Esophagus squamous epithelium (tissue), 5 donors: ENCODE data around the gene PGLYRP3. TPM values are rescaled to one million over a fixed set of nuclear protein-coding genes. Genes with fewer than 3 reads are reported as not detected.

ENCODE experiments used
- DNase-seq: peaks from one replicate; lab custom pipeline; 2025; lab: John Stamatoyannopoulos, UW
- H3K27ac ChIP-seq, 4 donors: fragments of 200-600 bp; sonication (generic); one replicate each; pipeline ENCODE4 v1.5.1; 2016 to 2019; ENCODE audit warnings: mild to moderate bottlenecking in 1 of 4
- H3K27me3 ChIP-seq, 4 donors: fragments of 200-600 bp; sonication (generic); 1 replicate in 3 of 4; 2 replicates in 1 of 4; pipeline versions ENCODE4 v1.5.1 to v1.6.0; 2017 to 2021; ENCODE audit warnings: antibody characterized with exemption in 1 of 4
- H3K36me3 ChIP-seq, 3 donors: fragments of 200-600 bp; sonication (generic); one replicate each; pipeline ENCODE4 v1.5.1; 2016 to 2019
- H3K4me1 ChIP-seq, 3 donors: fragments of 200-600 bp; sonication (generic); one replicate each; pipeline ENCODE4 v1.5.1; 2017 to 2019
- H3K4me3 ChIP-seq, 4 donors: fragments of 200-600 bp; sonication (generic); 1 replicate in 3 of 4; 2 replicates in 1 of 4; pipeline ENCODE4 v1.5.1; 2016 to 2019; ENCODE audit warnings: mild to moderate bottlenecking in 2 of 4, moderate library complexity in 1 of 4
- H3K9me3 ChIP-seq, 3 donors: fragments of 200-600 bp; sonication (generic); one replicate each; pipeline ENCODE4 v1.5.1; 2016 to 2019
- POLR2A ChIP-seq, 4 donors: fragments of 450-650 bp; IDR thresholded peaks; one replicate each; pipeline ENCODE4 v1.6.1; 2017; ENCODE audit warnings: antibody characterized with exemption in 4 of 4, mild to moderate bottlenecking in 4 of 4, moderate library complexity in 3 of 4
- WGBS, 2 donors: methylation state at CpG; one replicate each; pipeline ENCODE4 v1.1.5; 2018; 5-methylcytosine and 5-hydroxymethylcytosine counted together
- intact Hi-C: fragments of 100-400 bp; cut with DNase I; formaldehyde crosslinking; loops from one replicate; pipeline ENCODE4 v1.15.0; 2022
- total RNA-seq, 4 donors: library from RNA; depleted of rRNA; stranded (reverse); fragments of >200 nt; gene quantifications; one replicate each; pipeline ENCODE4 v1.1.0, GENCODE V29; 2016
- TF ChIP-seq, protein P1 (sequence below), 6 experiments: fragments of 450-650 bp in 4 of 6; fragments of 200-600 bp in 2 of 6; sonication (generic) in 2 of 6; IDR thresholded peaks; one replicate each; pipeline ENCODE4 v1.5.1; 2016 to 2019; ENCODE audit warnings: antibody characterized with exemption in 6 of 6, mild to moderate bottlenecking in 4 of 6, moderate library complexity in 4 of 6
- donor health status: DM: yes; HTN: yes; CAD: no.

PGLYRP3 gene
- total RNA-seq, 4 donors from 2014 or later: 14.3 to 44.0 (median 23.8) TPM

DNA sequence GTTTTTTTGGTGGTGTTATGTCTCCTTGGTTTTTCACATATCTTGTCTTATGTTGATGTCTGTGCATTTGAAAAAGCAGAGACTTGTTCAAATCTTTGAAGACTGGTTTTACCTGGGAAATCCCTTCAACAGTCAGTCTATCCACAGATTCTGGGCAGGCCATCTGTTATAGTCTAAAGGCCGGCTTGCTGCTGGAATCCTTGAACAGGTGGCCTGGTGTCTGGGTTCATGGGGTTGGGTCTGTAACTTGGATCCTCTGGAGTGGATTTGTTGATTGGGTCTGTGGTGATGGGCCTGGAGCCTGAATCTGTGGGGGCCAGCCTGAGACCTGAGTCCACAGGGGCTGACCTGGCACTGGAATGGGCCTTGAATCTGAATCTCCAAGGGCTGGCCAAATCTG is 41.0 kb downstream of the PGLYRP3 start:
- intact Hi-C loops: no loop called here
- DNase-seq: no peak
- Histone ChIP-seq H3K4me1 (no peaks in the 10 kb centered on the region), H3K36me3 (no peaks in the 10 kb centered on the region), H3K27me3 (peaks cover 0 to 28% (median 0%) of the 10 kb centered on the region in 4 donors), H3K4me3 (no peak overlapping the region), H3K27ac (no peak overlapping the region), H3K9me3 (no peaks in the 10 kb centered on the region)
- TF ChIP-seq, protein P1, sequence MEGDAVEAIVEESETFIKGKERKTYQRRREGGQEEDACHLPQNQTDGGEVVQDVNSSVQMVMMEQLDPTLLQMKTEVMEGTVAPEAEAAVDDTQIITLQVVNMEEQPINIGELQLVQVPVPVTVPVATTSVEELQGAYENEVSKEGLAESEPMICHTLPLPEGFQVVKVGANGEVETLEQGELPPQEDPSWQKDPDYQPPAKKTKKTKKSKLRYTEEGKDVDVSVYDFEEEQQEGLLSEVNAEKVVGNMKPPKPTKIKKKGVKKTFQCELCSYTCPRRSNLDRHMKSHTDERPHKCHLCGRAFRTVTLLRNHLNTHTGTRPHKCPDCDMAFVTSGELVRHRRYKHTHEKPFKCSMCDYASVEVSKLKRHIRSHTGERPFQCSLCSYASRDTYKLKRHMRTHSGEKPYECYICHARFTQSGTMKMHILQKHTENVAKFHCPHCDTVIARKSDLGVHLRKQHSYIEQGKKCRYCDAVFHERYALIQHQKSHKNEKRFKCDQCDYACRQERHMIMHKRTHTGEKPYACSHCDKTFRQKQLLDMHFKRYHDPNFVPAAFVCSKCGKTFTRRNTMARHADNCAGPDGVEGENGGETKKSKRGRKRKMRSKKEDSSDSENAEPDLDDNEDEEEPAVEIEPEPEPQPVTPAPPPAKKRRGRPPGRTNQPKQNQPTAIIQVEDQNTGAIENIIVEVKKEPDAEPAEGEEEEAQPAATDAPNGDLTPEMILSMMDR (IDR thresholded peaks at IDR 0.05): no peak
- TF ChIP-seq POLR2A (IDR thresholded peaks at IDR 0.05): no peak
- 67% methylated on average over 1 of the region's 1 CpG for WGBS, 2 donors

DNA sequence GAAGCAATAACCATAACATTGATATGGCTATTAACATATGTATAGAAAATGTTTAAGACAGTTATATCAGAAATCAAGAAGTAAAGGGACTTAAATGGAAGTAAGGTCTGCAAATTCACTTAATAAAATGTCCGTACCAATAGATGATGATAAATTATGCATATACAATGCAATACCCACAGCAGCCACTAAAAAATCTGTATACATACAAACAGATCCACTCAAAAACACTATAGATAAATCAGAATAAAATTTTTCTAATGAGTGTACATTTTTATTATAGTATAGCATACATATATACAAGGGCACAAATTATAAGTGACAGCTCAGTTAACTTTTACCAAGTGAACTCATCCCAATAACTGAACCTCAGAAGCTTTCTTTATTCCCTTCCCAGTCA is 47.3 kb downstream of the PGLYRP3 start:
- H3K27me3 ChIP-seq: peaks cover 0 to 75% (median 0%) of the 10 kb centered on the region in 4 donors
- DNase-seq: no peak
- H3K27ac ChIP-seq: no peak overlapping the region
- intact Hi-C loops: no loop called here
- no peaks in the 10 kb centered on the region for H3K9me3 ChIP-seq
- H3K4me3 ChIP-seq: no peak overlapping the region
- TF ChIP-seq, protein P1 (IDR thresholded peaks at IDR 0.05): peak in 1 of 6 experiments; percentile 12
- no peak for TF ChIP-seq POLR2A (IDR thresholded peaks at IDR 0.05)
- 72 to 79% methylated on average over 1 of the region's 1 CpG for WGBS, 2 donors
- no peaks in the 10 kb centered on the region for H3K36me3 ChIP-seq
- peaks cover 7 to 25% (median 14%) of the 10 kb centered on the region in 3 donors for H3K4me1 ChIP-seq

DNA sequence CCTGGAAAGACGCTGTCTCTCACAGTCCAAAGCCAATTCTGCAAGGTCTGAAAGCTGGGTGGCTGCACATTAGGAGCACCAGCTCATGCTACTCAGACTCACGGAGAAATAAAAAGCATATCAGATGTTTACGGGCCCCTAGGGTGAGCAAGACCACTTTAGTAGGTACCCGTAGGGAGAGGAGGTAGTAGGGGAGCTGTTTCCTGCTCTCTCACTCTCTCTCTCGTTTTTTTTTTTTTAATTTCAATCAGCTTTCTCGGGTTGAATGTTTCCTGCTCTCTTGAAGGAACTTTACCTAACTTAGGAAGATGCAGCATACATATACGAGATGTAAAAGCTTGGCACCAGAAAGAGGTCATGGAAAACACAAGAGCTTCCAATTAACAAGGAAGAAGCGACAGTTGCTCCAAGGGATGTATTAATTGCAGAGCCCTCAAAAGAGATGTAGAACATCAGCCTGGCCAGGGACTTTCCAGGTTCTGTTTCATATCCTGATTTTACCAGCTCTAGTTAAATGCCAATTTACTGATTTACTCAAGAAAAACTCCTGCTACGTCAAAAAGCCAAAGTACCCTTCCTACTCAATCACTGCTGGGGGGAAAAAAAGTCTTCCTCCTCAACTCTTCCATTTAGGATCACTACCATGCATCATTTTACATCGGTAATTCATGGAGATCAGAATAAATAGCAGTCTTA is 50.1 kb downstream of the PGLYRP3 start:
- peaks cover 0 to 76% (median 0%) of the 10 kb centered on the region in 4 donors for H3K27me3 ChIP-seq
- intact Hi-C loops: no loop called here
- peak overlapping the region in 2 of 4 donors; percentile 53 to 71 for H3K4me3 ChIP-seq
- WGBS, 2 donors: 23 to 27% methylated on average over 10 of the region's 10 CpGs
- H3K4me1 ChIP-seq: peaks cover 7 to 26% (median 14%) of the 10 kb centered on the region in 3 donors
- H3K9me3 ChIP-seq: no peaks in the 10 kb centered on the region
- H3K36me3 ChIP-seq: no peaks in the 10 kb centered on the region
- no peak for TF ChIP-seq POLR2A (IDR thresholded peaks at IDR 0.05)
- TF ChIP-seq, protein P1 (IDR thresholded peaks at IDR 0.05): no peak
- no peak for DNase-seq
- no peak overlapping the region for H3K27ac ChIP-seq

DNA sequence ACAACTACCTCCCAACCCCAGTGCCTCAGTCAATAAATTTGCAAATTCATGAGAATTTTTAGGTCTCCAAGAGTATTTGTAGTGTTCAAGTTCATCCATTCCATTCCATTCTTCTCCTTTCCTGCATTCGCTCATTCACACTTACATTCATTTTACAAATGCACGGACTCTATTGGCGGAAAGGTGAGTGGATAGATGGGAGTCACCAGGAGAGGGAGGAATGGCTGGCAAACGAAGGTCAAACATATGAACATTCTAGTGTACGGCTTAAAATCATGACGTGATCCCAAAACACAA is 50.7 kb downstream of the PGLYRP3 start:
- no peak for TF ChIP-seq POLR2A (IDR thresholded peaks at IDR 0.05)
- TF ChIP-seq, protein P1 (IDR thresholded peaks at IDR 0.05): no peak
- Histone ChIP-seq H3K4me3 (peak overlapping the region; percentile 34 to 71 (median 44)), H3K36me3 (no peaks in the 10 kb centered on the region), H3K9me3 (no peaks in the 10 kb centered on the region), H3K27me3 (peaks cover 0 to 71% (median 0%) of the 10 kb centered on the region in 4 donors), H3K4me1 (peaks cover 7 to 26% (median 14%) of the 10 kb centered on the region in 3 donors), H3K27ac (no peak overlapping the region)
- DNase-seq: no peak
- intact Hi-C loops: no loop called here
- WGBS, 2 donors: 45 to 57% methylated on average over 6 of the region's 6 CpGs

DNA sequence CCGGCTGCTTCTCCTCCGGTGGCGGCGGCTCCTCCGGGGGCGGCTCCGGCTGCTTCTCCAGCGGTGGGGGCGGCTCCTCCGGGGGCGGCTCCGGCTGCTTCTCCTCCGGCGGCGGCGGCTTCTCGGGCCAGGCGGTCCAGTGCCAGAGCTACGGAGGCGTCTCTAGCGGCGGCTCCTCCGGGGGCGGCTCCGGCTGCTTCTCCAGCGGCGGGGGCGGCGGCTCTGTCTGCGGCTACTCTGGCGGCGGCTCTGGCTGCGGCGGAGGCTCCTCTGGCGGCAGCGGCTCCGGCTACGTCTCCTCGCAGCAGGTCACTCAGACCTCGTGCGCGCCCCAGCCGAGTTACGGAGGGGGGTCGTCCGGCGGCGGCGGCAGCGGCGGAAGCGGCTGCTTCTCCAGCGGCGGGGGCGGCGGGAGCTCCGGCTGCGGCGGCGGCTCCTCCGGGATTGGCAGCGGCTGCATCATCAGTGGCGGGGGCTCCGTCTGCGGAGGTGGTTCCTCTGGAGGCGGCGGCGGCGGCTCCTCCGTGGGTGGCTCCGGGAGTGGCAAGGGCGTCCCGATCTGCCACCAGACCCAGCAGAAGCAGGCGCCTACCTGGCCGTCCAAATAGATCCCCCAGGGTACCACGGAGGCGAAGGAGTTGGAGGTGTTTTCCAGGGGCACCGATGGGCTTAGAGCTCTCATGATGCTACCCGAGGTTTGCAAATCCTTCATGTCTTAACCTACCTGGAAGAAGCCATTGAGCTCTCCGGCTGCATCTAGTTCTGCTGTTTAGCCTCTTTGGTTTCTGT is 51.3 kb downstream of the PGLYRP3 start:
- intact Hi-C loops: no loop called here
- peaks cover 0 to 67% (median 0%) of the 10 kb centered on the region in 4 donors for H3K27me3 ChIP-seq
- no peaks in the 10 kb centered on the region for H3K36me3 ChIP-seq
- no peak for DNase-seq
- H3K9me3 ChIP-seq: no peaks in the 10 kb centered on the region
- peak overlapping the region; percentile 34 to 71 (median 44) for H3K4me3 ChIP-seq
- TF ChIP-seq, protein P1 (IDR thresholded peaks at IDR 0.05): no peak
- TF ChIP-seq POLR2A (IDR thresholded peaks at IDR 0.05): no peak
- peaks cover 7 to 26% (median 14%) of the 10 kb centered on the region in 3 donors for H3K4me1 ChIP-seq
- WGBS, 2 donors: 5 to 18% methylated on average over 2 to 3 of the region's 80 CpGs
- no peak overlapping the region for H3K27ac ChIP-seq
